Measurements from ENCODE around the gene TPT1.

Gene TPT1

DNA sequence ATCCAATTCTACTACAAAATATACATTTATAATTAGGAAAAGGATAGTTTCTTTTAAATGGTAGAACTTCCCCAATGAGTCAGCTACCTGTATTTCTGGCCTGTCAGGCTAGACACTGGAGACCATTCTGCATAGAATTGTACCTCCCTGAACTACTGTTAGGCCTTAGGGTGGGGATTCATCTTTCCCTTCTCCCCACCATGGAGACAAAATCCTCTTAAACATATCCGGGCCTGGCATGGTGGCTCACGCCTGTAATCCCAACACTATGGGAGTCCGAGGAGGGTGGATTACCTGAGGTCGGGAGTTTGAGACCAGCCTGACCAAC, 24.5 kb upstream of the TPT1 start:
- DNase-seq (ENCODE audit: low read depth, low spot score) = no peak
- in situ Hi-C loops (cut with HindIII; ENCODE audit: low sequenced_read_pairs) = no loop called here
- H3K4me3 ChIP-seq (ENCODE audit: low read depth, low read length) = no peak overlapping the region
- TF ChIP-seq, protein P1, sequence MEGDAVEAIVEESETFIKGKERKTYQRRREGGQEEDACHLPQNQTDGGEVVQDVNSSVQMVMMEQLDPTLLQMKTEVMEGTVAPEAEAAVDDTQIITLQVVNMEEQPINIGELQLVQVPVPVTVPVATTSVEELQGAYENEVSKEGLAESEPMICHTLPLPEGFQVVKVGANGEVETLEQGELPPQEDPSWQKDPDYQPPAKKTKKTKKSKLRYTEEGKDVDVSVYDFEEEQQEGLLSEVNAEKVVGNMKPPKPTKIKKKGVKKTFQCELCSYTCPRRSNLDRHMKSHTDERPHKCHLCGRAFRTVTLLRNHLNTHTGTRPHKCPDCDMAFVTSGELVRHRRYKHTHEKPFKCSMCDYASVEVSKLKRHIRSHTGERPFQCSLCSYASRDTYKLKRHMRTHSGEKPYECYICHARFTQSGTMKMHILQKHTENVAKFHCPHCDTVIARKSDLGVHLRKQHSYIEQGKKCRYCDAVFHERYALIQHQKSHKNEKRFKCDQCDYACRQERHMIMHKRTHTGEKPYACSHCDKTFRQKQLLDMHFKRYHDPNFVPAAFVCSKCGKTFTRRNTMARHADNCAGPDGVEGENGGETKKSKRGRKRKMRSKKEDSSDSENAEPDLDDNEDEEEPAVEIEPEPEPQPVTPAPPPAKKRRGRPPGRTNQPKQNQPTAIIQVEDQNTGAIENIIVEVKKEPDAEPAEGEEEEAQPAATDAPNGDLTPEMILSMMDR (IDR thresholded peaks at IDR 0.05; ENCODE audit: low read depth, low read length) = no peak

DNA sequence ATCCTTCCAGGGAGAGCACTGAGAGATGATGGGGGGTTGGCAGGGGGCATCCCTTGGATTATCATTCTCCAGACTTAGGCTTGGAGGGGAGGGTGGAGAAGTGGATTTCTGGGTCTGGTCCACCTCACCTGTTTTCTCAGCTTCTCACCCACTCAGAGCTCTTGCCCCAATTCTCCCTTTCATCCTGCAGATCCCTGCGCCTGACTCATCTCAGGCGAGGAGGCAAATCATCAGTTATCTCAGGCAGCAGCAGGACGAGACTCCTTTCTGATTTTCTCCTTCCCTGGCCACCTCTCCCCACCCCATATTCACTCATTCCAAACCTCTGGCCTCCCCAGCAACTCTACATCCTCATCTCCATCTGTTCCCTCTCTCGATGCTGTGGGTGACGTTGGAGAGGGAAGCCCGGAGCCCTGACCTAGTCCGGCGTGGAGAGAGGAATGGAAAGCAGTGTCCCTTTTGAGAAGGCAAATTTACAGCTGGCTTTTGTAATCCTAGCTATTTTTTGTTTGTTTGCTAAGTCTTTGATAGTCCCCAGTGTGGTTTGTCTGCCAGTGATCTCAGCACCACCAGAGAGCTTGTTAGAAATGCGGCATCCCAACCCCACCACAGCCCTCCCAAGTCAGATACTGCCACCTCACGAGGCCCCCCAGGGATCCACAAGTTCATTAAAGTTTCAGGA, 24.0 kb upstream of the TPT1 start:
- no peak overlapping the region for H3K4me3 ChIP-seq (ENCODE audit: low read depth, low read length)
- DNase-seq (ENCODE audit: low read depth, low spot score) = no peak
- TF ChIP-seq, protein P1 (IDR thresholded peaks at IDR 0.05; ENCODE audit: low read depth, low read length) = no peak
- in situ Hi-C loops (cut with HindIII; ENCODE audit: low sequenced_read_pairs) = no loop called here

DNA sequence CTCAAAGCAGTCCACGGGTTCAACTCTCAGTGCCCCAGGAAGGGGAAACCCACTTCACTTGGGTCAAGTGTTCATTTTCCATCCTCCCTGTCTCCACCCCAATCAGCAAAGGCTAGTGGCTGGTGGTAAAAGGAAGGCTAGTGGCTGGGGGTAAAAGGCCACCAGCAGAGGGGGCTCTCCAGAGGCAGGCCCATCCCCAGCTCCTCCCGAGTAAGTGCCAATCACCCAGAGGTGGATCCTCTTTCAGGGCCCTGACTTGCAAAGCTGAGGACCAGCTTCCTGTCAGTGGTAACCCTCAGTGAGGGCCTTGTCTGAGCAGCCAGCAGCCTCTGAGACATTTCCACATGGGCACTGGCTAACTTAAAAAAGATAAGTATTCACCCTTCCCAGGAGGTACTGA, 22.0 kb upstream of the TPT1 start:
- in situ Hi-C loops (cut with HindIII; ENCODE audit: low sequenced_read_pairs) = no loop called here
- H3K4me3 ChIP-seq (ENCODE audit: low read depth, low read length) = no peak overlapping the region
- no peak for DNase-seq (ENCODE audit: low read depth, low spot score)
- TF ChIP-seq, protein P1 (IDR thresholded peaks at IDR 0.05; ENCODE audit: low read depth, low read length) = no peak

DNA sequence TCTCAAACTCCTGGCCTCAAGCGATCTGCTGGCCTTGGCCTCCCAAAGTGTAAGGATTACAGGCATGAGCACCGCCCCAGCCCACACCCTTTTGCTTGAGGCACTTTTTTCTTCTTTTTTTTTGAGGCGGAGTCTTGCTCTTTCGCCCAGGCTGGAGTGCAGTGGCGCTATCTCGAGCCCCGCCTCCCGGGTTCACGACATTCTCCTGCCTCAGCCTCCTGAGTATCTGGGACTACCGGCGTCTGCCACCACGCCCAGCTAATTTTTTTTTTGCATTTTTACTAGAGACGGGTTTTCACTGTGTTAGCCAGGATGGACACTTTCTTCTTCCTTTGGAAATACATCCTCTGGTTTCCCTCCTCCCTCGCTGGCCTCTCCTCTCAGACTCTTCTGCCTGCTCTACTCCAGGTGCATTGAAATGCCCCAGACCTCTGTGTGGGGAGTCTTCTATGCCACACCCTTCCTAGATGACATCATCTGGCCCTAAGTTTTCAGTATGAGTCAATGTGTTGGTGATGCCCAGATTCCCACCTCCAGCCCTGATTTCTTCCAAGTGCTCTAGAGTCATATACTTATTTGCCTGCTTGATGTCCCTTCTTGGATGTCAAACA, 20.7 kb upstream of the TPT1 start:
- no peak overlapping the region for H3K4me3 ChIP-seq (ENCODE audit: low read depth, low read length)
- in situ Hi-C loops (cut with HindIII; ENCODE audit: low sequenced_read_pairs) = no loop called here
- peak; percentile 52 for DNase-seq (ENCODE audit: low read depth, low spot score)
- TF ChIP-seq, protein P1 (IDR thresholded peaks at IDR 0.05; ENCODE audit: low read depth, low read length) = no peak

DNA sequence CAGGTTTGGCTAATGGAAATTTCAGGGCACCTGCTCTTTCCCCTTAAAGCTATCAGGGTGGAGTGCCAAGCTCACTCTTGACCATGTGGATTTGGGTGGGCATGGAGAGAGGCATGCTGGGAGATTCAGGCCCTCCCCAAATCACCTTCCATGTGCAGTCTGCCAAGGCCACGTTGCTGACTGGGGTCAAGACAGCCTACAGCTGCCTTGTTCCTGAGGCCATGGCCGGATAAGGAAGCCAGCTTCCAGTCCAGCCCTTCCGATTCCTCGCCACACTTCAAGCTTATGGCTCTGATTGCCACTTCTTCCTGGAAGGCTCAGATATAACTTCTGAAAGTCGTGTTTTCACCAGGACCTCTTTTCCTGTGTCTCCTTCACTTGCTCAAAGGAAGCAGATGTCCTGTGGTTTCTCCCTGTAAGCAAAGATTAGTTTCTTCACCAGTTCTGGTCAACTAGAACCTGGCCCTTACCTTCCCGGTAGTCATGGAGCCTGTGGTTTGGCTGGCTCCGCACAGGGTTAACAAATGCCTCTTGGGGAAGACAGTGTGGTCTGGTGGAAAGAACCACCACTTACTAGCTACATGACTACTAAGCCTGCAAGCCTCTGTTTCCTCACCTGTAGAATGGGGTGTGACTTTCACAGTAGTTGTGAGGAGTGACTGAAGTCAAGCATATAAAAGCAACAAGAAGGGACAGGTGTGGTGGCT, 16.1 kb upstream of the TPT1 start:
- in situ Hi-C loops (cut with HindIII; ENCODE audit: low sequenced_read_pairs) = no loop called here
- no peak for DNase-seq (ENCODE audit: low read depth, low spot score)
- H3K4me3 ChIP-seq (ENCODE audit: low read depth, low read length) = no peak overlapping the region
- TF ChIP-seq, protein P1 (IDR thresholded peaks at IDR 0.05; ENCODE audit: low read depth, low read length) = no peak

DNA sequence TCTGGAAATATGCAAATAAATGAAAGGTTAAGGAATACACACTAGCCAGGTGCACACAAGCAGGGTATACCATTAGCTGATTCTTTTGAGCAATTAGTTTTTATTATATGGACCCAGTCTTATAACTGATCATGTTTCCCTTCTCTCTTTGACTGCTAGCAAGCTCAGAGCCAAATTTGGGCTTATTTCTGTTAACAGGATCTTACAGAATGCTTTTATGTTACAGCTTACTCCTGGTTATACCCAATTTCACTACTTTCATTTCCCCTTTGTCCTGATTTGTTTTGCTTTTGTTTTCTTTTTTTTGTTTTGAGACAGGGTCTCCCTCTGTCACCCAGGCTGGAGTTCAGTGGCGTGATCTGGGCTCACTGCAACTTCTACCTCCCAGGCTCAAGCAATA, 12.9 kb upstream of the TPT1 start:
- no peak for DNase-seq (ENCODE audit: low read depth, low spot score)
- H3K4me3 ChIP-seq (ENCODE audit: low read depth, low read length) = no peak overlapping the region
- TF ChIP-seq, protein P1 (IDR thresholded peaks at IDR 0.05; ENCODE audit: low read depth, low read length) = no peak
- in situ Hi-C loops (cut with HindIII; ENCODE audit: low sequenced_read_pairs) = no loop called here
